HepG2 (cell line): Measurements from ENCODE around the gene MGAT5. TPM values are rescaled to one million over a fixed set of nuclear protein-coding genes. Genes with fewer than 3 reads are reported as not detected.
A peak's percentile ranks its signal among the peaks of the same experiment; 100 is the strongest.

Experiments used
- ATAC-seq: fragments of 200-7000 bp; cut with Tn5 transposase; 3 replicates; pipeline ENCODE4 v1.9.1; 2020; ENCODE audit warnings: mild to moderate bottlenecking, moderate library complexity
- BruUV-seq: library from RNA; stranded (reverse); fragments of 400-500 nt; replicated peaks from 2 replicates; lab custom pipeline; 2021; lab: Mats Ljungman, UMichigan
- CTCF ChIA-PET: fragments of 300-600 bp; formaldehyde crosslinking; extraction: SDS; loops from one replicate; lab custom pipeline; 2021; ENCODE audit warnings: low total read pairs, inconsistent platforms, low intra/inter-chr PET ratio; lab: Yijun Ruan, JAX
- POLR2A ChIA-PET: fragments of 350-600 bp; sonication (Branson Sonifier 250); formaldehyde crosslinking; loops from one replicate; lab custom pipeline; 2020; ENCODE audit warnings: antibody characterized with exemption, inconsistent platforms; lab: Yijun Ruan, JAX
- DNase-seq: peaks from one replicate; pipeline ENCODE4 v3.0.0-alpha.2; 2015; ENCODE audit warnings: low spot score
- FAIRE-seq: peaks from 3 replicates; lab custom pipeline; 2011; peaks lifted over from hg19 to GRCh38; lab: Jason Lieb, UNC
- H2AFZ ChIP-seq: one replicate; pipeline ENCODE4 v1.6.1; 2011; ENCODE audit warnings: low read length, inconsistent platforms
- H3K27ac ChIP-seq: fragments of 300-600 bp; 3 replicates; pipeline ENCODE4 v1.8.0; 2011; ENCODE audit warnings: mixed run types, mild to moderate bottlenecking, mixed read lengths, low read length, inconsistent platforms; ENCODE audit not compliant: insufficient read depth; ENCODE audit errors: extremely low read length
- H3K27me3 ChIP-seq, 2 experiments: fragments of 200-600 bp in 1 of 2; 2 replicates in 1 of 2; 3 replicates in 1 of 2; pipeline versions ENCODE4 v1.6.0 to v1.8.0; 2011; ENCODE audit warnings: low read length in 2 of 2, mild to moderate bottlenecking in 2 of 2, moderate library complexity in 2 of 2, inconsistent platforms in 1 of 2; ENCODE audit not compliant: insufficient read depth in 2 of 2, control insufficient read depth in 1 of 2
- H3K36me3 ChIP-seq, 2 experiments: fragments of 200-600 bp in 1 of 2; replicated peaks in 1 of 2; 2 replicates in 1 of 2; 3 replicates in 1 of 2; pipeline versions ENCODE4 v1.5.1 to v1.8.0; 2011; ENCODE audit warnings: low read length in 2 of 2, inconsistent platforms in 1 of 2; ENCODE audit not compliant: insufficient read depth in 2 of 2, control insufficient read depth in 1 of 2
- H3K4me1 ChIP-seq: 2 replicates; pipeline ENCODE4 v1.5.1; 2012; ENCODE audit warnings: low read length, inconsistent platforms; ENCODE audit not compliant: insufficient read depth
- H3K4me2 ChIP-seq: 2 replicates; pipeline ENCODE4 v1.6.0; 2011; ENCODE audit warnings: low read depth, low read length, inconsistent platforms
- H3K4me3 ChIP-seq, 3 experiments: fragments of 200-600 bp in 1 of 3; sonication (generic), shearing (Covaris generic) in 1 of 3; replicated peaks in 1 of 3; 2 replicates each; pipeline ENCODE4 v1.5.1; 2011 to 2016; ENCODE audit warnings: low read length in 3 of 3, inconsistent platforms in 2 of 3, low read depth in 2 of 3, mild to moderate bottlenecking in 2 of 3, control low read depth in 1 of 3, mixed read lengths in 1 of 3; ENCODE audit not compliant: insufficient read depth in 1 of 3
- H3K79me2 ChIP-seq: one replicate; pipeline ENCODE4 v1.6.1; 2011; ENCODE audit warnings: low read length, inconsistent platforms; ENCODE audit not compliant: insufficient read depth
- H3K9ac ChIP-seq: 2 replicates; pipeline ENCODE4 v1.6.0; 2011; ENCODE audit warnings: mild to moderate bottlenecking, low read depth, low read length, inconsistent platforms; ENCODE audit not compliant: insufficient read depth
- H3K9me3 ChIP-seq: 2 replicates; pipeline ENCODE4 v1.5.1; 2012; ENCODE audit warnings: mild to moderate bottlenecking, low read length
- H4K20me1 ChIP-seq: 2 replicates; pipeline ENCODE4 v1.6.0; 2011; ENCODE audit warnings: inconsistent platforms, mild to moderate bottlenecking, low read length, moderate library complexity; ENCODE audit not compliant: insufficient read depth
- IRX3 ChIP-seq: sonication (generic); formaldehyde crosslinking; IDR thresholded peaks from 2 replicates; pipeline ENCODE4 v1.8.1; 2023; ENCODE audit warnings: mild to moderate bottlenecking, low read depth, missing genetic modification reagents, borderline replicate concordance
- NCOA2 ChIP-seq: sonication (generic); formaldehyde crosslinking; IDR thresholded peaks from 2 replicates; pipeline ENCODE4 v1.8.0; 2022; ENCODE audit warnings: inconsistent platforms
- PHF8 ChIP-seq: sonication (generic); formaldehyde crosslinking; IDR thresholded peaks from 2 replicates; pipeline ENCODE4 v1.5.0; 2020; ENCODE audit warnings: missing genetic modification reagents
- ZBTB33 ChIP-seq: sonication (generic); formaldehyde crosslinking; IDR thresholded peaks from 2 replicates; pipeline ENCODE4 v1.4.0; 2020; ENCODE audit warnings: missing genetic modification reagents
- WGBS: methylation state at CpG from one replicate; pipeline ENCODE4 v1.1.6; 2017; ENCODE audit warnings: low lambda C conversion rate; 5-methylcytosine and 5-hydroxymethylcytosine counted together
- in situ Hi-C: cut with HindIII; loops from 2 replicates; pipeline ENCODE4 v1.10.0; 2017; ENCODE audit warnings: low pct_unique_long_range_greater_than_20kb; ENCODE audit not compliant: extremely low pct_ligation_motif_present
- intact Hi-C: fragments of 100-400 bp; cut with micrococcal nuclease; formaldehyde crosslinking; loops from one replicate; pipeline ENCODE4 v1.10.0; 2022; ENCODE audit not compliant: unreplicated experiment
- polyA plus RNA-seq, 8 experiments: library from polyadenylated mRNA; depleted of rRNA in 3 of 8; stranded (reverse) in 7 of 8; unstranded in 1 of 8; fragments of >200 nt; fragmentation: Illumina TruSeq in 4 of 8; extraction: Trizol in 4 of 8; gene quantifications; 2 replicates each; pipeline versions ENCODE4 v1.2.1 to v1.2.3, GENCODE V29; 2011 to 2016; ENCODE audit warnings: low read depth in 4 of 8, missing spikeins in 1 of 8, mixed read lengths in 1 of 8; ENCODE audit not compliant: insufficient read depth in 1 of 8
- total RNA-seq, 5 experiments: library from RNA; depleted of rRNA; stranded (reverse); fragments of >200 nt; fragmentation: Illumina TruSeq; extraction: Trizol; gene quantifications; 2 replicates each; pipeline ENCODE4 v1.2.3, GENCODE V29; 2016; ENCODE audit warnings: low read depth in 1 of 5
- TF ChIP-seq, protein P1 (sequence below): sonication (generic); formaldehyde crosslinking; IDR thresholded peaks from 2 replicates; pipeline ENCODE4 v1.4.0; 2020; ENCODE audit warnings: mild to moderate bottlenecking, missing genetic modification reagents

MGAT5 gene
- total and polyA plus RNA-seq, 2 of the 13 experiments (the other 11 are each of a cell fraction or from before 2014, with no cell fraction given): 33.1 to 60.2 TPM

DNA sequence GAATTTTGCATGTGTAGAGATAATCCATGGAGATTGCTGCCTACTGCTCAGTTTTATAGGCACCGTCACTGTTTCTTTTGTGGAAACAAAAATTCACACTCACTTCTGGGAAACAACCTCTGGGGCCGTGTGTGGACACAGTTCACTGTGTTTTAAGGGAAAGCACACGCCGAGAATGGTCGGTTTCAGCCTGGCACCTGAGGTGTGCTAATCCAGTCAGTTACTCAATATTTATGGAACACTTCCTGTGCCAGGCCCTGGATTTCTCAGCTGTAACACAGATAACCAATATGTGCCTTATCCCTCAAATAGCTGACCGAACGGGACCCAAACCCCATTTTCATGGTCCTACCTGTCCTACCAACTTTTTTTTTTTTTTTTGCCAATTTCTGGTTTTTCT is 179.6 kb downstream of the MGAT5 start (continued):
- TF ChIP-seq, protein P1, sequence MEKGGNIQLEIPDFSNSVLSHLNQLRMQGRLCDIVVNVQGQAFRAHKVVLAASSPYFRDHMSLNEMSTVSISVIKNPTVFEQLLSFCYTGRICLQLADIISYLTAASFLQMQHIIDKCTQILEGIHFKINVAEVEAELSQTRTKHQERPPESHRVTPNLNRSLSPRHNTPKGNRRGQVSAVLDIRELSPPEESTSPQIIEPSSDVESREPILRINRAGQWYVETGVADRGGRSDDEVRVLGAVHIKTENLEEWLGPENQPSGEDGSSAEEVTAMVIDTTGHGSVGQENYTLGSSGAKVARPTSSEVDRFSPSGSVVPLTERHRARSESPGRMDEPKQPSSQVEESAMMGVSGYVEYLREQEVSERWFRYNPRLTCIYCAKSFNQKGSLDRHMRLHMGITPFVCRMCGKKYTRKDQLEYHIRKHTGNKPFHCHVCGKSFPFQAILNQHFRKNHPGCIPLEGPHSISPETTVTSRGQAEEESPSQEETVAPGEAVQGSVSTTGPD (CRISPR knock-in tag): peak; percentile 21; the same call in 1 of the 2 replicates
- TF ChIP-seq NCOA2 (CRISPR knock-in tag): 0 out of 2 replicates have a peak, but pooled peaks have one; percentile 24
- TF ChIP-seq IRX3 (CRISPR knock-in tag): 0 out of 2 replicates have a peak, but pooled peaks have one; percentile 3

GRCh38 chr2:134433979-134434378 is 180.1 kb downstream of the MGAT5 start:
- Histone ChIP-seq H3K27ac (peak overlapping the region; percentile 56), H3K27me3 (no peaks in the 10 kb centered on the region), H3K36me3 (peaks cover 49 to 87% of the 10 kb centered on the region in 2 experiments), H3K4me1 (peaks cover 65% of the 10 kb centered on the region), H3K9me3 (no peaks in the 10 kb centered on the region), H3K9ac (no peak overlapping the region), H3K4me3 (no peak overlapping the region), H3K79me2 (peaks cover 56% of the 10 kb centered on the region), H2AFZ (no peak overlapping the region), H4K20me1 (0 out of 2 replicates have a peak, but pooled peaks cover 6% of the 10 kb centered on the region), H3K4me2 (no peak overlapping the region)
- DNase-seq (no peak), FAIRE-seq (no peak), ATAC-seq (no peak)
- WGBS: 97% methylated on average over 6 of the region's 6 CpGs
- CTCF ChIA-PET: no interaction called here
- intact Hi-C loops (loop anchor here (2.0 to 5.0 kb wide), 2 partner anchors 17 to 317 kb away; no protein-coding TSS in a partner anchor), in situ Hi-C loops (no loop called here)
- POLR2A ChIA-PET: interaction anchor here (0.9 to 4.3 kb wide), 2 partner anchors 18 to 22 kb away, joined by 3 to 26 read pairs; no protein-coding TSS in a partner anchor
- TF ChIP-seq PHF8 (no peak), ZBTB33 (CRISPR knock-in tag) (peak; percentile 86)
- BruUV-seq: no TSS peak
